K562 (cell line): ENCODE results near the gene ALOX5. TPM values are rescaled to one million over a fixed set of nuclear protein-coding genes. Genes with fewer than 3 reads are reported as not detected.

Source experiments
- ADNP ChIP-seq: fragments of 200-800 bp; sonication (Bioruptor generic); IDR thresholded peaks from 2 replicates; pipeline ENCODE4 v1.6.1; 2016; ENCODE audit warnings: missing genetic modification characterization, missing compliant biosample characterization
- CBFB ChIP-seq: sonication (generic); formaldehyde crosslinking; IDR thresholded peaks from 2 replicates; pipeline ENCODE4 v1.4.0; 2020; ENCODE audit warnings: mild to moderate bottlenecking, missing genetic modification reagents
- CTBP1 ChIP-seq: fragments of 450-650 bp; IDR thresholded peaks from 2 replicates; pipeline ENCODE4 v1.6.1; 2016; ENCODE audit warnings: borderline replicate concordance
- DDX20 ChIP-seq: fragments of 450-650 bp; IDR thresholded peaks from 2 replicates; pipeline ENCODE4 v1.6.1; 2016; ENCODE audit warnings: missing genetic modification characterization, low read depth, mild to moderate bottlenecking, missing compliant biosample characterization, moderate library complexity
- GABPA ChIP-seq: fragments of 200-800 bp; sonication (Bioruptor generic); conservative IDR thresholded peaks from 2 replicates; pipeline ENCODE4 v1.6.1; 2016; ENCODE audit warnings: low read depth, missing genetic modification characterization, missing compliant biosample characterization
- HDGF ChIP-seq: fragments of 450-650 bp; IDR thresholded peaks from 2 replicates; pipeline ENCODE4 v1.6.1; 2016
- HIVEP1 ChIP-seq: fragments of 250-450 bp; sonication (Bioruptor Pico); IDR thresholded peaks from 2 replicates; pipeline ENCODE4 v1.4.0; 2020; ENCODE audit warnings: mild to moderate bottlenecking
- KLF10 ChIP-seq: fragments of 250-450 bp; sonication (Bioruptor Pico); IDR thresholded peaks from 2 replicates; pipeline ENCODE4 v1.6.1; 2021; ENCODE audit warnings: matching md5 sums
- KLF16 ChIP-seq: IDR thresholded peaks from 2 replicates; pipeline ENCODE4 v1.6.1; 2016; ENCODE audit warnings: antibody characterized with exemption
- LCOR ChIP-seq: sonication (generic); formaldehyde crosslinking; IDR thresholded peaks from 2 replicates; pipeline ENCODE4 v1.8.0; 2022; ENCODE audit warnings: mild to moderate bottlenecking, missing genetic modification reagents
- MEIS2 ChIP-seq: fragments of 450-650 bp; IDR thresholded peaks from 2 replicates; pipeline ENCODE4 v1.6.1; 2014; ENCODE audit warnings: mild to moderate bottlenecking; ENCODE audit not compliant: partially characterized antibody
- MTA1 ChIP-seq: fragments of 450-650 bp; IDR thresholded peaks from 2 replicates; pipeline ENCODE4 v1.6.1; 2017; ENCODE audit warnings: borderline replicate concordance
- NFE2 ChIP-seq: IDR thresholded peaks from 2 replicates; pipeline ENCODE4 v1.6.1; 2014; ENCODE audit warnings: antibody characterized with exemption, low read depth
- NFIC ChIP-seq: fragments of 450-650 bp; IDR thresholded peaks from 2 replicates; pipeline ENCODE4 v1.6.1; 2017; ENCODE audit warnings: mild to moderate bottlenecking, inconsistent platforms
- PURB ChIP-seq: sonication (generic); formaldehyde crosslinking; IDR thresholded peaks from 2 replicates; pipeline ENCODE4 v1.9.0; 2021; ENCODE audit warnings: low read depth, mild to moderate bottlenecking, missing genetic modification reagents
- RAD51 ChIP-seq: fragments of 450-650 bp; IDR thresholded peaks from 2 replicates; pipeline ENCODE4 v1.7.1; 2016; ENCODE audit warnings: low read depth, mild to moderate bottlenecking, borderline replicate concordance
- SMAD2 ChIP-seq: fragments of 150-350 bp; IDR thresholded peaks from 2 replicates; pipeline ENCODE4 v1.6.1; 2014; ENCODE audit warnings: low read depth, mild to moderate bottlenecking, low read length
- SMC3 ChIP-seq: conservative IDR thresholded peaks from 2 replicates; pipeline ENCODE4 v1.6.1; 2011; ENCODE audit warnings: low read depth, low read length, improper control_type of control experiment; ENCODE audit not compliant: insufficient read depth
- TEAD4 ChIP-seq, 2 experiments: sonication (generic) in 1 of 2; formaldehyde crosslinking in 1 of 2; IDR thresholded peaks; 2 replicates each; pipeline versions ENCODE4 v1.6.1 to v1.8.0; 2012 to 2022; ENCODE audit warnings: borderline replicate concordance in 1 of 2, inconsistent platforms in 1 of 2, low read length in 1 of 2, mild to moderate bottlenecking in 1 of 2, missing genetic modification reagents in 1 of 2
- ZFPM2 ChIP-seq: fragments of 250-450 bp; sonication (Bioruptor Pico); IDR thresholded peaks from 2 replicates; pipeline ENCODE4 v1.5.1; 2022; ENCODE audit warnings: mild to moderate bottlenecking
- ZNF263 ChIP-seq: sonication (generic); formaldehyde crosslinking; IDR thresholded peaks from 2 replicates; pipeline ENCODE4 v1.8.0; 2022; ENCODE audit warnings: mild to moderate bottlenecking, missing genetic modification reagents, borderline replicate concordance
- ZNF589 ChIP-seq: fragments of 200-800 bp; sonication (Bioruptor generic); IDR thresholded peaks from 2 replicates; pipeline ENCODE4 v1.6.1; 2016; ENCODE audit warnings: low read depth, missing genetic modification characterization, missing compliant biosample characterization
- polyA plus RNA-seq, 8 experiments: library from polyadenylated mRNA; depleted of rRNA in 4 of 8; stranded (reverse) in 5 of 8; unstranded in 3 of 8; fragments of >200 nt; fragmentation: Nextera tagmentation in 2 of 8; fragmentation: Illumina TruSeq in 1 of 8; extraction: Ambion mirVana in 2 of 8; extraction: Trizol in 1 of 8; gene quantifications; 2 replicates each; pipeline versions ENCODE4 v1.2.1 to v1.2.3, GENCODE V29; 2011 to 2014; ENCODE audit warnings: inconsistent platforms in 1 of 8, missing spikeins in 1 of 8
- total RNA-seq, 7 experiments: library from RNA; depleted of rRNA in 6 of 7; stranded (reverse); fragments of >200 nt in 6 of 7; fragmentation: Illumina TruSeq in 2 of 7; extraction: Trizol in 2 of 7; gene quantifications; 2 replicates each; pipeline versions ENCODE4 v1.2.1 to v1.2.3, GENCODE V29; 2011 to 2021; ENCODE audit warnings: low replicate concordance in 1 of 7
- TF ChIP-seq, protein P1 (sequence below): fragments of 150-350 bp; conservative IDR thresholded peaks from 2 replicates; pipeline ENCODE4 v1.6.1; 2014; ENCODE audit warnings: low read length
- TF ChIP-seq, protein P2 (sequence below): IDR thresholded peaks from 2 replicates; pipeline ENCODE4 v1.6.1; 2016; ENCODE audit warnings: missing genetic modification characterization, missing compliant biosample characterization
- TF ChIP-seq, protein P3 (sequence below), 2 experiments: fragments of 450-650 bp in 1 of 2; sonication (generic) in 1 of 2; formaldehyde crosslinking in 1 of 2; IDR thresholded peaks in 1 of 2; conservative IDR thresholded peaks in 1 of 2; 2 replicates each; pipeline versions ENCODE4 v1.6.1 to v1.8.1; 2016 to 2023; ENCODE audit warnings: mild to moderate bottlenecking in 2 of 2, moderate library complexity in 2 of 2, inconsistent platforms in 1 of 2, missing genetic modification reagents in 1 of 2

The ALOX5 gene
- total and polyA plus RNA-seq, 9 of the 15 experiments (the other 6 are each of a cell fraction or from before 2014, with no cell fraction given) = 0.10 to 2.4 (median 1.4) TPM

DNA sequence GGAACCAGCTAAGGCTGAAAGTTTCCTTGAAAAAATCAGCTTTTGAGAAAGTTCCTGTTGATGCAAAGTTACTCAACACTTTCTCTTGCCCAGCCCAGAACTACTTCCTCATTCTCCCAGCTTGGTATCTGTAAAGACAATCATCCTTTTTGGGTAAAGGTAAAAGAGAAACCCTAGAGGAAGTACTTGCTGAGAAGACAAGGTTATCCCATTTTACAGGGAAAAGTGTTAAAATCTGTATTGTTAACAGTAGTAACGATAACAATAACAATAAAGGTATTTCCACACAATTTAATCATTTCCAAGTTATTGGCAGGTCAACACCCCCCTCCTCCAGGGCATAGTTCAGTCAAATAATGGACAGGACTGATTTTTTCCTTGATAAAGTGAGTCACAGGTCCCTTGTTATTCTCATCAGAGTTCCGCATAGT, 2.4 kb downstream of the ALOX5 start (continued):
- TF ChIP-seq NFIC (peak; percentile 46), ZNF263 (no peak), ZFPM2 (CRISPR knock-in tag) (no peak), CBFB (no peak), KLF16 (no peak), LCOR (CRISPR knock-in tag) (peak; percentile 44; the same call in 1 of the 2 replicates), HIVEP1 (CRISPR knock-in tag) (no peak), MEIS2 (no peak), RAD51 (no peak), ADNP (tag) (no peak), PURB (CRISPR knock-in tag) (no peak), KLF10 (no peak), MTA1 (no peak; the same call in 1 of the 2 replicates), SMAD2 (no peak), SMC3 (no peak), DDX20 (tag) (no peak), TEAD4 (IDR thresholded peaks at IDR 0.05; ENCODE audit: low read length) (peak; percentile 63; the same call in 1 of the 2 replicates), TEAD4 (CRISPR knock-in tag; IDR thresholded peaks at IDR 0.05; ENCODE audit: borderline replicate concordance) (no peak), ZNF589 (CRISPR knock-in tag) (no peak), CTBP1 (peak; percentile 87), HDGF (no peak), NFE2 (no peak), GABPA (tag) (peak; percentile 48; the same call in 1 of the 2 replicates)
- TF ChIP-seq, protein P1, sequence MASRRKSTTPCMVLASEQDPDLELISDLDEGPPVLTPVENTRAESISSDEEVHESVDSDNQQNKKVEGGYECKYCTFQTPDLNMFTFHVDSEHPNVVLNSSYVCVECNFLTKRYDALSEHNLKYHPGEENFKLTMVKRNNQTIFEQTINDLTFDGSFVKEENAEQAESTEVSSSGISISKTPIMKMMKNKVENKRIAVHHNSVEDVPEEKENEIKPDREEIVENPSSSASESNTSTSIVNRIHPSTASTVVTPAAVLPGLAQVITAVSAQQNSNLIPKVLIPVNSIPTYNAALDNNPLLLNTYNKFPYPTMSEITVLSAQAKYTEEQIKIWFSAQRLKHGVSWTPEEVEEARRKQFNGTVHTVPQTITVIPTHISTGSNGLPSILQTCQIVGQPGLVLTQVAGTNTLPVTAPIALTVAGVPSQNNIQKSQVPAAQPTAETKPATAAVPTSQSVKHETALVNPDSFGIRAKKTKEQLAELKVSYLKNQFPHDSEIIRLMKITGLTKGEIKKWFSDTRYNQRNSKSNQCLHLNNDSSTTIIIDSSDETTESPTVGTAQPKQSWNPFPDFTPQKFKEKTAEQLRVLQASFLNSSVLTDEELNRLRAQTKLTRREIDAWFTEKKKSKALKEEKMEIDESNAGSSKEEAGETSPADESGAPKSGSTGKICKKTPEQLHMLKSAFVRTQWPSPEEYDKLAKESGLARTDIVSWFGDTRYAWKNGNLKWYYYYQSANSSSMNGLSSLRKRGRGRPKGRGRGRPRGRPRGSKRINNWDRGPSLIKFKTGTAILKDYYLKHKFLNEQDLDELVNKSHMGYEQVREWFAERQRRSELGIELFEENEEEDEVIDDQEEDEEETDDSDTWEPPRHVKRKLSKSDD = no peak
- TF ChIP-seq, protein P2, sequence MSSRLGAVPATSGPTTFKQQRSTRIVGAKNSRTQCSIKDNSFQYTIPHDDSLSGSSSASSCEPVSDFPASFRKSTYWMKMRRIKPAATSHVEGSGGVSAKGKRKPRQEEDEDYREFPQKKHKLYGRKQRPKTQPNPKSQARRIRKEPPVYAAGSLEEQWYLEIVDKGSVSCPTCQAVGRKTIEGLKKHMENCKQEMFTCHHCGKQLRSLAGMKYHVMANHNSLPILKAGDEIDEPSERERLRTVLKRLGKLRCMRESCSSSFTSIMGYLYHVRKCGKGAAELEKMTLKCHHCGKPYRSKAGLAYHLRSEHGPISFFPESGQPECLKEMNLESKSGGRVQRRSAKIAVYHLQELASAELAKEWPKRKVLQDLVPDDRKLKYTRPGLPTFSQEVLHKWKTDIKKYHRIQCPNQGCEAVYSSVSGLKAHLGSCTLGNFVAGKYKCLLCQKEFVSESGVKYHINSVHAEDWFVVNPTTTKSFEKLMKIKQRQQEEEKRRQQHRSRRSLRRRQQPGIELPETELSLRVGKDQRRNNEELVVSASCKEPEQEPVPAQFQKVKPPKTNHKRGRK (tag) = no peak
- TF ChIP-seq, protein P3, sequence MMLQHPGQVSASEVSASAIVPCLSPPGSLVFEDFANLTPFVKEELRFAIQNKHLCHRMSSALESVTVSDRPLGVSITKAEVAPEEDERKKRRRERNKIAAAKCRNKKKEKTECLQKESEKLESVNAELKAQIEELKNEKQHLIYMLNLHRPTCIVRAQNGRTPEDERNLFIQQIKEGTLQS (IDR thresholded peaks at IDR 0.05) = 0 out of 2 replicates have a peak, but pooled peaks have one; percentile 28
- TF ChIP-seq, protein P3 (CRISPR knock-in tag; conservative IDR thresholded peaks at IDR 0.05) = no peak
